NB4 (cell line): ENCODE results near the gene BNC2.

ENCODE experiments used
- DNase-seq: peaks from one replicate; pipeline ENCODE4 v3.0.0; 2010; ENCODE audit warnings: low read depth
- H3K4me3 ChIP-seq: one replicate; pipeline ENCODE4 v1.5.1; 2011; ENCODE audit warnings: mild to moderate bottlenecking, low read depth, low read length, moderate library complexity
- MYC ChIP-seq: IDR thresholded peaks from 2 replicates; pipeline ENCODE4 v1.6.1; 2011; ENCODE audit warnings: low read depth, low read length
- POLR2A ChIP-seq: IDR thresholded peaks from 2 replicates; pipeline ENCODE4 v1.6.1; 2011; ENCODE audit warnings: mild to moderate bottlenecking; ENCODE audit not compliant: insufficient read length; ENCODE audit errors: extremely low read depth
- TF ChIP-seq, protein P1 (sequence below): IDR thresholded peaks from 2 replicates; pipeline ENCODE4 v1.6.1; 2011; ENCODE audit warnings: low read depth, low read length
- TF ChIP-seq, protein P2 (sequence below): IDR thresholded peaks from one replicate; pipeline ENCODE4 v1.5.1; 2012; ENCODE audit warnings: low read depth, low read length

BNC2 gene

DNA sequence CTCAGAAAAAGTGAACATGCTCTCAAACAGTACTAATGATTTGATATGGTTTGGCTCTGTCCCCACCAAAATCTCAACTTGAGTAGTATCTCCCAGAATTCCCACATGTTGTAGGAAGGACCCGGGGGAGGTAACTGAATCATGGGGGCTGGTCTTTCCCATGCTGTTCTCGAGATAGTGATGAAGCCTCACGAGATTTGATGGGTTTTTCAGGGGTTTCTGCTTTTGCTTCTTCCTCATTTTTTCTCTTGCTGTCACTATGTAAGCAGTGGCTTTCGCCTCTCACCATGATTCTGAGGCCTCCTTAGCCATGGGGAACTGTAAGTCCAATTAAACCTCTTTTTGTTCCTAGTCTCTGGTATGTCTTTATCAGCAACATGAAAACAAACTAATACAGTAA lies 401.3 kb downstream of the BNC2 start:
- TF ChIP-seq, protein P1, sequence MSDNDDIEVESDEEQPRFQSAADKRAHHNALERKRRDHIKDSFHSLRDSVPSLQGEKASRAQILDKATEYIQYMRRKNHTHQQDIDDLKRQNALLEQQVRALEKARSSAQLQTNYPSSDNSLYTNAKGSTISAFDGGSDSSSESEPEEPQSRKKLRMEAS = no peak
- TF ChIP-seq POLR2A (no peak), MYC (no peak)
- TF ChIP-seq, protein P2, sequence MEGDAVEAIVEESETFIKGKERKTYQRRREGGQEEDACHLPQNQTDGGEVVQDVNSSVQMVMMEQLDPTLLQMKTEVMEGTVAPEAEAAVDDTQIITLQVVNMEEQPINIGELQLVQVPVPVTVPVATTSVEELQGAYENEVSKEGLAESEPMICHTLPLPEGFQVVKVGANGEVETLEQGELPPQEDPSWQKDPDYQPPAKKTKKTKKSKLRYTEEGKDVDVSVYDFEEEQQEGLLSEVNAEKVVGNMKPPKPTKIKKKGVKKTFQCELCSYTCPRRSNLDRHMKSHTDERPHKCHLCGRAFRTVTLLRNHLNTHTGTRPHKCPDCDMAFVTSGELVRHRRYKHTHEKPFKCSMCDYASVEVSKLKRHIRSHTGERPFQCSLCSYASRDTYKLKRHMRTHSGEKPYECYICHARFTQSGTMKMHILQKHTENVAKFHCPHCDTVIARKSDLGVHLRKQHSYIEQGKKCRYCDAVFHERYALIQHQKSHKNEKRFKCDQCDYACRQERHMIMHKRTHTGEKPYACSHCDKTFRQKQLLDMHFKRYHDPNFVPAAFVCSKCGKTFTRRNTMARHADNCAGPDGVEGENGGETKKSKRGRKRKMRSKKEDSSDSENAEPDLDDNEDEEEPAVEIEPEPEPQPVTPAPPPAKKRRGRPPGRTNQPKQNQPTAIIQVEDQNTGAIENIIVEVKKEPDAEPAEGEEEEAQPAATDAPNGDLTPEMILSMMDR = no peak
- H3K4me3 ChIP-seq = no peak overlapping the region
- peak; percentile 65 for DNase-seq

DNA sequence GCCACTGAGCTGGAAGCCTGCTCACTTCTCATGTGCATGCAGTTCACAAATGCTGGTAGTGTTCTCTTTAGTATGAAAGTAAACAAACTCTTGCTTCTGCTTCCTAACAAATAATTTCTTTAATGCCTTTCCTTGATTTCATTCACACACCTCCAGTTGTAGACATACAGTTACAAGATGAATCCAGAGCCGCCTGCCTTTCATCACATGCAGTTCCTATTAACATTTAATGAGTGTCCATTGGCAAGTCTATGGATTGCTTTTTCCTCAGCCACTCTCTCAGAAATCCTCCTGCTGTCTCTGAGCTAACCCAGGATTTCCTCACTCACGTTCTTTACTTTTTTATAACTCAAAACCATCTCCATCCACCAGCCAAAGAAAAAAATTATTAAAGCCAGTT lies 408.6 kb downstream of the BNC2 start:
- TF ChIP-seq, protein P2 = no peak
- TF ChIP-seq POLR2A (no peak), MYC (no peak)
- TF ChIP-seq, protein P1 = no peak
- no peak overlapping the region for H3K4me3 ChIP-seq
- DNase-seq = no peak

- TF ChIP-seq, protein P1 = no peak
- TF ChIP-seq POLR2A = no peak
- TF ChIP-seq, protein P2 = no peak
- no peak for TF ChIP-seq MYC
- DNase-seq = no peak
- H3K4me3 ChIP-seq = no peak overlapping the region
These were observed 409.2 kb downstream of the BNC2 start for GRCh38 chr9:16461137-16461840.

DNA sequence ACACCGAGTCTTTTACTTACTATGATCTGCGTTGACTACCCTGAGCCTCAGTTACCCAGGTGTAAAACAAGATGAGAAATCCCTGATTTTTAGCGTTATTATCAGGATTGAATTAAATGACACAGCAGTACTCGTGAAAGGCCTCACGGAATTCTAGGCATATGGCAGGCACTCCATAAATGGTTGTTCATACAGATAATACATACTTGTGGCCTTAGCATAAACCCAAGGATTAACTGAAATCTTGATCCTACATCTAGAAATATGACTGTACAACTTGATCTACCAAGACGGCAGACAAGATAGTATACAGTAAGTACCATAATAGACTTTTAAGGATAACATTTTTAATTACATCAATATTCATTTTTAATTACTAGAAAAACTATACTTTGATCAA lies 409.8 kb downstream of the BNC2 start:
- no peak for DNase-seq
- TF ChIP-seq, protein P2 = no peak
- no peak for TF ChIP-seq MYC
- H3K4me3 ChIP-seq = no peak overlapping the region

DNA sequence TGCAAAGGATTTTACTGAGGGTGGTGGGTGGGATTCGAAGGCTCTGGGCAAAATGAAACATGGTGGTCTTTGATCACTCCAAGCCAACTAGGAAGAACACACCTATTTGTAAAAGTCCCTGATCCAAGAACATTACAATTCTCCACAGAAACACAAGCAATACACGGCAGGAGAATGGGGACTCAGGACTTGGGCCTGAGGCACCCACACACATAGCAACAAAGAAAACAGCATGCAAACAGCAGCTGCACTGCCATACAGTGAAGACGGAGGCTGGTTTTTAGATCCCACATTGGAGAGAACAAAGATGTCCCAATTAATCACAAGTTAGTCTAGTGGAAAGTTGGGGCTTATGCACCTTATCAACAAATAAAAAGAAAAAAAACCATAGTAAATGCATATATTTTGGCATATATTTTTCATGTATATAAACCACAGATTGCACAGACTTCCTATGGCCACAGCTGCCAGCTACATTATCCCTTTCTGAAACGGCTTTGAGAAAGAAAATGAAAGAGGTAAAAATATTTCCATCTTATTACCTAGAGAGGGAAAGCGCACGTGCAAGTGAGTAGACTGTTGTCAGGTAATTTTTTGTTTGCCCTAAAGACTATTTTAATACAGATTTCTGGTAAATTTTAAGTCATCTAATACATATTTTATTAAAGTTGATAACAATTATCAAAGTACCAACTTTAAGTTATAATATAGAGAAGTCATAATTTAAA lies 410.9 kb downstream of the BNC2 start:
- no peak for DNase-seq
- no peak overlapping the region for H3K4me3 ChIP-seq
- TF ChIP-seq, protein P1 = no peak
- no peak for TF ChIP-seq POLR2A
- no peak for TF ChIP-seq MYC
- TF ChIP-seq, protein P2 = no peak
